ENCODE data around the gene PAM16.
"Not testable (repeated sequence)": the region's sequence is repeated elsewhere in the genome, so short reads cannot be mapped to it uniquely, and the experiment has no call there.

The PAM16 gene

DNA sequence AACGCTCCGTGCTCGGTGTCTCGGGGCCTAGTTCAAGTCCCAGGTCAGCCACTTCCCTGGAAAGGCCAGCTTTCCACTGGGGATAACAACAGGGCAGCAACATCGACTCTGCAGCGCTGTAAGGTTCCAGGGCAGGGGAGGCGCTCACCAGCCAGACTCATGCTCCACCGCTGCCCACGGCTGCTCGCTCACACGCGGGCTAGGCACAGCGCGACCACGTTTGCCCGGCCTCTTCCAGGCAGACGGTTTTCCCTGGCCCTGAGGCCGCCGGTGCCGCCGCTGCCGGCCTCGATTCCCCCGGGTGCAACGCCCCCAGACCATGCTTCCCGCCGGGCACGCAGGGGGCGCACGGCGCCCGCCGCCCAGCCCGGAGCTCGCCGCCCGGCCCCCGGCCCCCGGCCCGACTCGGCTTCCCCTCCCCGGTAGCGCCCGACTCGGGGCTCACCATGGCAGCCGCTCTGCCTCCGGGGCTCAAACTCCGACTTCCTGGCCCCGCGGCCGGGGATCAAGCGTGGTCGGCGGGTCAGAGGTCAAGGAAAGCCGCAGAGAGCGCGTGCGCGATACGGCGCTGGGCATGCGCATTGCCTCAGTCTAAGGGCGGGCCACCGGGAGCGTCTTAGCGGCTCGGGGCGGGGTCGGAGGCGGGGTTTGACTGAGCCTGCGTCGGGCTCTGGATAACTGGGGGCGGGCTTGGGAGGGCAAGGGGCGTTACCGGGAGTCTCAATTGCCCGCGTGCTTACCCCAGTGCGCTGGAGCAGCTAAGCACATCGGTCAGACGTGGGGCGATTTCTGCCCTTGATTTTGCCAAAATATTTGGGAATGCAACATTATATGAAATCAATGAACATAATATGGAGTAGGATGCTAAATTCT, at the start of gene PAM16:
Gene PAM16, minus strand, starts transcription at position 535 of the 873 bp plus-strand sequence. Its CDS starts 87 bp downstream, at position 448.
- peak; percentile 96 to 97 for DNase-seq

GRCh38 chr16:4399001-4399730, 48.0 kb upstream of the PAM16 start:
- no peak for DNase-seq

DNA sequence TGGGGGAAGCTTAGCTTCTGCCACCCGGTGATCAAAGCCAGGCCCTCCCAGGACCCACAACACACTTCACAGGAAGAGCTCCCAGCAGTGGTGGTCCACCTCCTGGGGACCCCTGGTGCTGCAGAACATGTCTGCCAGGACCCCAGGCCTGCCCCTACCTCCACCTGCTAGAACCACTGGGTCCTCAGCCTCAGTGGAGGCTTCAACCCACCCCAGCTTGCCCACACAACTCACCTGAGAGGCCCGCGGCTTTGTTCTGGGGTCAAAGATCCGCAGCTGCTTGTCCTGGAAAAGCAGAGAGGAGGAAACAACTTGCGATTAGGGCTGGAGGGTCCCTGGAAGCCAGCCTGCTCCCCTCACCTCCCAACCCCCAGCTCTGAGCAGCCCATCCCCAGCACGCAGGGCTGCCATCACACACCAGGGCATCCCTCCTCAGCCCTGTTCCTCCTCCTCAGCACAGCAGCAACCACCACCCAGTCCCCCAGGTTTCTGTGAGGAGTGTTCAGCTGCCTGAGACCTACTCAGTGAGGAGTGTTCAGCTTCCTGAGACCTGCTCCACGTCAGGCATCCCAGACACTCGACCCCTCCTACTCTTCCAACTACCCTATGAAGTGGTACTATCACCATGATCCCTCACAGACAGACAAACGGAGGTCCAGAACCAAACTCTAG, 44.1 kb upstream of the PAM16 start:
- DNase-seq = no peak

- not testable (repeated sequence) for DNase-seq
These were observed 42.7 kb upstream of the PAM16 start for GRCh38 chr16:4393850-4394249.

DNA sequence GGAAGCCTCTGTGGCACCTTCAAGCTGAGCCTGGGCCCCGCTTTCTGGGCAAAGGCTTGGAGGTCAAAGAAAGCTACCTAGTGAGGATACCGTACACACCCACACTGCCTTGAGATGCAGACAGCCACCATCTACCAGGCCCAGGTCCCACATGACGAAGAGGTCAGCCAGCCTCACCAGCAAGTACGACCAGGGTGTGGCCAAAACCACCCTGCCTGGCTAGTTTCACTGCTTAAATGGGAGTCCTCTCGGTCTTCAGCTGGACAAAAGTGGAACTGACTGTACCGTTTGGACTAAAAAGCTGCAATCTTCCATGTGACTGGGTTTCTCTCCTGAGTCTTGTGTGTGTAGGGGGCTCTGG, 42.1 kb upstream of the PAM16 start:
- DNase-seq = no peak

DNA sequence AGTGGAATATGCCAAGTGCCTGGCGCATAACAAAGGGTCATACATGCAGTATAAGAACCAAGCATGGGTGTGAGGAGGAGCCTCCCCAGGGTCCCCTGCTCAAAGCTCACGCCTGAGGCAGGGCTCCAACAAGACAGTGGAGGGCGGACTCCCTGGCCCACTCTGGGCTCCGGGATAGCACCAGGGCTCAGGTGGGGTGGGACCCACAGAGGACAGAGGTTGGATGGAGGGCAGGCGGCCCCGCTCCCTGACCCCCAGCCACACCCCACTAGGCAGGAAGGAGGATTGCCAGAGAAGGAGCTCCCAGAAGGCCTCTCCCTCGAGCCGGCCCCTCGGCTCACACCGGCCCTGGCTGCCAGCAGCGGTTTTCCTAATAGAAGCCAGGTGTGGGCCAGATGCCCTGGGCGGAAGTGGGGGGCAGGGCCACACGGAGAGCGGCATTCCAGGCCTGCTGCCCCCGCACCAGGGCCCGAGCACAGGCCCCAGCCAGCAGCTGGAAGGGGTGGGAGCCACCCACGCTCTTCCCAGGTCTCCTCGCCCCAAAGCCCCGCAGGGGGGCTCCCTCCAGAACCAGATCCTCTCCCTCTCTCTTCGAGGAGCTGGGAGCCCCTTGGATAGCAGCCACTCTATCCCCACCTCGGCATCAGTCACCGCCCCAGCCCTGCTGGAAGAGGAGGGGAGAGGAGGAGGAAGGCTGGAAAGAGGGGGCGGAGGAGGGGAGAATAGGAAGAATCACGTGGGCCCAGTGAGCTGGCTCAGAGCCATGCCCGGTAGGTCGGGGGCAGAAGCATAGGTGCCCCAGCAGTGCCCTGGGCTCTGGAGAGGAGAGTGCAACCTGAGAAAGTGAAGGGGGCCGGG, 41.5 kb upstream of the PAM16 start:
- DNase-seq = no peak

- DNase-seq = no peak
These were observed 40.7 kb upstream of the PAM16 start for GRCh38 chr16:4391631-4392381.

- no peak for DNase-seq
These were observed 39.4 kb upstream of the PAM16 start for GRCh38 chr16:4390266-4391260.

- DNase-seq = no peak
These were observed 38.2 kb upstream of the PAM16 start for GRCh38 chr16:4389051-4389955.

GRCh38 chr16:4388271-4389021, 37.3 kb upstream of the PAM16 start:
- no peak for DNase-seq

- no peak for DNase-seq
These were observed 36.7 kb upstream of the PAM16 start for GRCh38 chr16:4387781-4388180.

DNA sequence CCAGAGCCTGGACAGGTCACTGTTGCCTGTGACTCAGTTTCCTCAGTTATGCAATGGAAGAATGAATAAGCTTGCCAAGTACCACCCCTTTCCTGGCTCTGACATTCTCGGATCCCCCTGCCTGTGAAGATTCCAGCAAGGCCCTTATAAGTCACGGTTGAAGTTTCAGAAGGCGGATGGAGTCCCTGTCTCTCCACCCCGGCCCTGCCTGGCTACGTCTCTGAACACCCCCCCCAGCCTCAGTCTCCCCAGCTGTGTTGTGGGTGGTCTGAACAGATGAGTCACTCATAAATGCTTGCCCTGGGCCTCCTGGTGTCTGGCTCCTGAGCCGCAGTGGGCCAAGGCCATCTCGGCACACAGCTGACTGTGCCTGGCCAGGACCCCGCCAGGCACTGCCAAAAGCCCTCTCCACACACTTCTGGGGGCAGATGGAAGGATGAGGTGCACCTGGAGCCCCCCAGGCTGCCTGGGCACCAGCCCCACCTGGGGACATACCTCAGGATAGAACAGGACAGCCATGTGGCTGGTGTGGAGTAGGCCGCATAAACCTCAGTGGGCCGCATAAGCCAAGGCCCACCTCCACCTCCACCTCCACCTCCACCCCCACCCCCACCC, 35.9 kb upstream of the PAM16 start:
- no peak for DNase-seq

- DNase-seq = no peak
These were observed 35.3 kb upstream of the PAM16 start for GRCh38 chr16:4386451-4386805.

DNA sequence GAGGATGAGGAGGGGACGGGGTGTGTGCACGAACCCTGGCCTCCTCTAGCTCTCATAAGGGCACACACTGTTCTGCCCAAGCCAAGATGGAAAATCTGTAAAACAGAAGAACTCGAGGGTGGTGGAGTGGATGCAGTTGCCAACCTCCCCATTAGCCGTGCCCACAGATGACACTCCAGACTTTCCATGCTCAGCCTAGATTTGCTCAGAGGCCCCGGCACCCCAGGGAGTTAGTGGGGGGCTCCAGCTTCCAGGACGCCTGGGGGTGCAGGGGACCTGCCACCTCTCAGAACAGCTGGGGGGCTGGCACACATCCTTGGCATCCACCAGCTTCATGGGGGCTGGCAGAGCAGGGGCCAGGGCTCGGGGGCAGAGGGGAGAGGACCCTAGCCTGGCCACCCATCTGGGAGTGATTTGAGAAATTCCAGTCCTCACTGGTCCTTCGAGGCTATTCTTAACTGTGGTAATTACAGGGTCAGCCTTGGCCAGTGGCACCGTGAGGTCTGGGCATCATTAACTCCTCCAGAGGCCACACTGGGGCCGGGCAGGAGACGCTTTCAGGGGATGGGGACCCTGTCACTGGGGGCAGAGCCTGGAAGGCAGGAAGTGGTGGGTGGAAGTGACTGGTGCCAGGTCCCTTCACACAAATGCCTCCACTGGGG, 34.8 kb upstream of the PAM16 start:
- no peak for DNase-seq

DNA sequence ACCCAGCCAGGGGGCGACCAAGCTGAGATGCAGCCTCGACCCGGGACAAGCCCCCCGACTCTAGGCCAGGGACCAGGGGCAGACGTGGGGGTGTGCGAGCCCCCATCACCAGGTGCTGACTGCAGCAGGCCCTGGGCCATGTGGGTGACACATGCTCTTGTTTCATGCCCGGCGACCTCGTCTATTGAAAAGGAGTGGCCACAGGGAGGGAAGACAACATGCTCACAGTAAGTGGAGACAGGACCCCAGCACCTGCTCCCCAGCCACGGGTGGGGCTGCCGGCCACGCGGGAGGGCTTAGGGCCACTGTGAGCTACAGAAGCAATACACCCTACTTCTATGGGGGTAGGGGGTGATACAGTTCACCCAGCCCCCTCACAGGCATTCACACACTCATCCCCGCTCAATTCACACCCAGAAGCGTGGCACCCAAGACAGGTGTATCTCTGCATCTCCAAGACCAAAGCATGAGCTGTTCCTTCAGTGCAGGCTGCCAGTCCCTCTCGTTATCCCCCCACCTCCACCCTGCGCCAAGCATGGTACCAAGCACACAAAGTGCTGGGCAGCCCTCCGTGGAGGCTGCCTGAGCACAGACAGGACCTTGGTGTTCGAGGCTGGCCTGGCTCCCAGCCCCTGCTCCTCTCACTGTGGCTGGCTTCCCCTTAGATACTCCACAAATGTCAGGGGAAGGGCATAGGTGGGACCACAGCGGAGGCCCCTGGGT, 34.1 kb upstream of the PAM16 start:
- no peak for DNase-seq

- DNase-seq = no peak
These were observed 33.4 kb upstream of the PAM16 start for GRCh38 chr16:4384509-4384942.
